Duodenal mucosa (tissue), 2 donors: Measurements from ENCODE around the gene CYFIP2.

Experiments
- H3K27ac ChIP-seq: one replicate; pipeline ENCODE4 v1.7.0; 2013; ENCODE audit warnings: low read depth, low read length
- H3K27me3 ChIP-seq, 2 donors: one replicate each; pipeline ENCODE4 v1.7.0; 2013; ENCODE audit warnings: low read length in 2 of 2, control low read depth in 1 of 2; ENCODE audit not compliant: insufficient read depth in 2 of 2, control insufficient read depth in 1 of 2
- H3K36me3 ChIP-seq, 2 donors: one replicate each; pipeline ENCODE4 v1.7.0; 2013; ENCODE audit warnings: low read length in 2 of 2, control low read depth in 1 of 2; ENCODE audit not compliant: insufficient read depth in 2 of 2, control insufficient read depth in 1 of 2
- H3K4me1 ChIP-seq, 2 donors: one replicate each; pipeline ENCODE4 v1.7.0; 2013; ENCODE audit warnings: low read length in 2 of 2, control low read depth in 1 of 2; ENCODE audit not compliant: insufficient read depth in 2 of 2, control insufficient read depth in 1 of 2
- H3K4me3 ChIP-seq, 2 donors: one replicate each; pipeline ENCODE4 v1.7.0; 2013; ENCODE audit warnings: low read length in 2 of 2, low read depth in 1 of 2
- H3K9ac ChIP-seq, 2 donors: one replicate each; pipeline ENCODE4 v1.7.0; 2013; ENCODE audit warnings: low read length in 2 of 2, low read depth in 1 of 2
- H3K9me3 ChIP-seq, 2 donors: one replicate each; pipeline ENCODE4 v1.7.0; 2013; ENCODE audit warnings: low read length in 2 of 2, control low read depth in 1 of 2; ENCODE audit not compliant: control insufficient read depth in 1 of 2

CYFIP2 gene

GRCh38 chr5:157342822-157343402 lies 77.0 kb downstream of the CYFIP2 start:
- no peaks in the 10 kb centered on the region for H3K9me3 ChIP-seq
- peaks cover 3 to 4% of the 10 kb centered on the region in 2 donors for H3K36me3 ChIP-seq
- no peak overlapping the region for H3K9ac ChIP-seq
- H3K27ac ChIP-seq: no peak overlapping the region
- H3K4me1 ChIP-seq: no peaks in the 10 kb centered on the region
- H3K4me3 ChIP-seq: no peak overlapping the region
- no peaks in the 10 kb centered on the region for H3K27me3 ChIP-seq

- Histone ChIP-seq H3K4me1 (no peaks in the 10 kb centered on the region), H3K4me3 (no peak overlapping the region), H3K27me3 (no peaks in the 10 kb centered on the region), H3K9ac (no peak overlapping the region), H3K9me3 (no peaks in the 10 kb centered on the region), H3K27ac (no peak overlapping the region), H3K36me3 (peaks cover 3 to 4% of the 10 kb centered on the region in 2 donors)
These were observed 78.2 kb downstream of the CYFIP2 start for GRCh38 chr5:157343842-157344790.

DNA sequence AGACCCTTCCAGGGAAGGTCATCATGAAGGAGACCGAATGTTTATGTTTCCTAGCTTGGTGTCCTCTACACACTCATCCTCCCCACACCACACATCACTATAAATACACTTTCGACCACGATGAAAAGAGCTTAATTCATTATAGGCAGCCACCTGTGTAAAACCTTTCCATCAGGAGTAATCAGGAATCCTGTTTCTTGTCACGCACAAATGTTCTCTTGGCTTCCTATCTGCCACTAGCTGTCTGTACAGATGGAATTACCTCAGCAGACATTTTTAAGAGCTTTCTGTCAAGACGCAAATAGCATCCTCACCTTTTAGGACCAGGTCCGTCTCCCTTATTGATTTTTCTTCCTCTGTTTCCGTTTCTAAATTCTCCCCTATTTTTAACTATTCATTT lies 79.1 kb downstream of the CYFIP2 start:
- Histone ChIP-seq H3K4me1 (no peaks in the 10 kb centered on the region), H3K36me3 (peaks cover 0 to 4% of the 10 kb centered on the region in 2 donors), H3K9ac (no peak overlapping the region), H3K27ac (no peak overlapping the region), H3K9me3 (no peaks in the 10 kb centered on the region), H3K4me3 (no peak overlapping the region), H3K27me3 (no peaks in the 10 kb centered on the region)

- H3K4me1 ChIP-seq: no peaks in the 10 kb centered on the region
- H3K9ac ChIP-seq: no peak overlapping the region
- no peak overlapping the region for H3K4me3 ChIP-seq
- H3K9me3 ChIP-seq: no peaks in the 10 kb centered on the region
- H3K27me3 ChIP-seq: no peaks in the 10 kb centered on the region
- no peak overlapping the region for H3K27ac ChIP-seq
- H3K36me3 ChIP-seq: peaks cover 0 to 4% of the 10 kb centered on the region in 2 donors
These were observed 79.6 kb downstream of the CYFIP2 start for GRCh38 chr5:157345485-157345884.

DNA sequence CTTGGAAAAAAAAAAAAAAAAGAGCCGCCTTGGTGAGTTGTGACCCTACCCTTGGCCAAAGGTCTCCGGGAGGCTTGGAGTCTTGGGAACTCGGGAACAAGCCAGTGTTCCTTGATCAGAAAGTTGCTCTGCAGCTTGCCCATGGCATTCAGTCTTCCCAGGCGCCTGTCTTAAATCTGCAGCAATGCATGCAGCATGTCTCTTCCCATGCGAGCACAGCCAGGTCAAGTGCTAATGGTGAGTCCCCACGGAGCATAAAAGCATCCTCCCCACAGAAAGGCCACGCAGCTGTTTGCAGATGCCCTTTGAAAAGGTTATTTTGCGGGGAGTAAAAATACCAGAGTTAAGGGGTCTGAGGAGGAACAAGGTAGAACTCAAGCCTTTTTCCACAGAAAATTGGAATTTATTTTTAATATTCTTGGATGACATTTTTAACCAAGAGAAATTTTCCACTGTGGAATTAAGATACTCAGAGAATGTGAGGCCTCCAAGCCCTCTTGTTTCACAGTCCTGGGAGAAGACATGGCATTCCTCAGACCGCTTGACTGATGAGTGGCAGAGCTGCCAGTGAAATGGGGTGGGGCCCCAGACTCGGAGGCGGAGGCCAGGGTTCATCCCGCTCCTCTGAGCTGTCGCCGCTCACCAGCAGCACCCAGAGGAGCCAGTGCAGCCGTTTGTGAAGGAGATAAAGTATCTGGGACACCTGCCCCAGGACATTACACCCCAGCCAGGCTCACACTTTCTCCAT lies 81.6 kb downstream of the CYFIP2 start:
- no peaks in the 10 kb centered on the region for H3K9me3 ChIP-seq
- H3K4me1 ChIP-seq: no peaks in the 10 kb centered on the region
- H3K4me3 ChIP-seq: no peak overlapping the region
- H3K27me3 ChIP-seq: no peaks in the 10 kb centered on the region
- H3K36me3 ChIP-seq: peaks cover 0 to 4% of the 10 kb centered on the region in 2 donors
- no peak overlapping the region for H3K9ac ChIP-seq
- H3K27ac ChIP-seq: no peak overlapping the region

DNA sequence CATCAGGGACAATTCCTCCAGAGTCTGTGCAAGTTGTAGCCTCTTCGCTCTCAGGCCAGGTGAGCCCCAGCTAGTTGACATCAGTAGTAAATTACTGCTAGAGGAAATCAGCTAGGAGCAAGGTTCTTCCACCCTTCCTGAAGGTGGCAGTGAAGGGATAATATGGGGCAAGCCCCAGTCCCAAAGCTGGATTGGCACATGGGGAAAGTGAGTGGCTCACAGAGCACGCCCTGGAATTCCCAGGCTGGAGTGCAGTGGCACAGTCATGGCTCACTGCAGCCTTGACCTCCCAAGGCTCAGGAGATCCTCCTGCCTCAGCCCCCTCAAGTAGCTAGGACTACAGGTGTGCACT lies 82.1 kb downstream of the CYFIP2 start:
- Histone ChIP-seq H3K9ac (no peak overlapping the region), H3K27ac (no peak overlapping the region), H3K4me1 (no peaks in the 10 kb centered on the region), H3K36me3 (peaks cover 0 to 4% of the 10 kb centered on the region in 2 donors), H3K27me3 (no peaks in the 10 kb centered on the region), H3K4me3 (no peak overlapping the region), H3K9me3 (no peaks in the 10 kb centered on the region)

GRCh38 chr5:157350939-157351801 lies 85.2 kb downstream of the CYFIP2 start:
- no peaks in the 10 kb centered on the region for H3K4me1 ChIP-seq
- H3K9me3 ChIP-seq: no peaks in the 10 kb centered on the region
- H3K36me3 ChIP-seq: no peaks in the 10 kb centered on the region
- no peaks in the 10 kb centered on the region for H3K27me3 ChIP-seq
- H3K27ac ChIP-seq: no peak overlapping the region
- no peak overlapping the region for H3K9ac ChIP-seq
- no peak overlapping the region for H3K4me3 ChIP-seq

GRCh38 chr5:157351802-157352092 lies 85.8 kb downstream of the CYFIP2 start:
- Histone ChIP-seq H3K36me3 (no peaks in the 10 kb centered on the region), H3K9me3 (no peaks in the 10 kb centered on the region), H3K9ac (no peak overlapping the region), H3K27me3 (no peaks in the 10 kb centered on the region), H3K4me1 (no peaks in the 10 kb centered on the region), H3K27ac (no peak overlapping the region), H3K4me3 (no peak overlapping the region)

DNA sequence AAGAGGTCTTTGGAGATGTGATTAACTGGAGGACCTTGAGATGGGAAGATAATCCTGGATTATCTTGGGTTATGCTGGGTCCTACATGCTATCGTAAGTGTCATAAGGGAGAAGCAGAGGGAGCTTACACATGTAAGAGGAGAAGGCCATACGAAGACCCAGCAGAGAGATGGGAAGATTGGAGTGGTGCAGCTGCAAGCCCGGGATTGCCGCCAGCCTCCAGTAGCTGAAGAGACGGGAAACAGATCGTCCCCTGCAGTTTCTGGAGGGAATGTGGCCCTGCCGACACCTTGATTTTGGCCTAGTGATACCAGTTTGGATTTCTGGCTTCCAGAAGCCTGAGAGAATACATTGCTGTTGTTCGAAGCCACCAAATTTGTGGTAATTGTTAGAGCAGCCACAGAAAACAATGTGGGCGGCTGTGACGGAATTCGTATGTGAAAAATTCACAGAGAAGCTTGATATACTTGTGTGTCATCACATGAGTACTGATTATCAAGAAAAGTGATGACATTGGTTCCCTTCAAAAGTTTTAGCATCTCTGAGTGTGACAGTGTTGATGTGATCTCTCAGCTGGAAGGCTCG lies 86.9 kb downstream of the CYFIP2 start:
- Histone ChIP-seq H3K36me3 (no peaks in the 10 kb centered on the region), H3K27ac (no peak overlapping the region), H3K27me3 (no peaks in the 10 kb centered on the region), H3K9me3 (no peaks in the 10 kb centered on the region), H3K4me3 (no peak overlapping the region), H3K4me1 (no peaks in the 10 kb centered on the region), H3K9ac (no peak overlapping the region)
